Stomach smooth muscle (tissue), 2 donors: ENCODE measurements around the gene AQR.

Source experiments
- H3K27ac ChIP-seq: one replicate; pipeline ENCODE4 v1.7.0; 2013; ENCODE audit warnings: mild to moderate bottlenecking, low read length, inconsistent platforms
- H3K27me3 ChIP-seq, 2 donors: one replicate each; pipeline ENCODE4 v1.7.0; 2013; ENCODE audit warnings: low read length in 2 of 2; ENCODE audit not compliant: insufficient read depth in 2 of 2, control insufficient read depth in 1 of 2
- H3K36me3 ChIP-seq, 2 donors: one replicate each; pipeline ENCODE4 v1.7.0; 2013; ENCODE audit warnings: low read length in 2 of 2; ENCODE audit not compliant: control insufficient read depth in 2 of 2, insufficient read depth in 2 of 2
- H3K4me1 ChIP-seq: one replicate; pipeline ENCODE4 v1.7.0; 2013; ENCODE audit warnings: low read length; ENCODE audit not compliant: control insufficient read depth, insufficient read depth
- H3K4me3 ChIP-seq, 2 donors: one replicate each; pipeline ENCODE4 v1.7.0; 2013; ENCODE audit warnings: low read length in 2 of 2
- H3K9ac ChIP-seq, 2 donors: one replicate each; pipeline ENCODE4 v1.7.0; 2013; ENCODE audit warnings: low read length in 2 of 2, mild to moderate bottlenecking in 1 of 2
- H3K9me3 ChIP-seq, 2 donors: one replicate each; pipeline ENCODE4 v1.7.0; 2013; ENCODE audit warnings: low read length in 2 of 2; ENCODE audit not compliant: control insufficient read depth in 2 of 2
- donor health status: healthy.
- donor health status: Pancreatic carcinoma.

AQR gene

GRCh38 chr15:34804113-34804512 lies 165.4 kb downstream of the AQR start:
- H3K4me3 ChIP-seq = no peak overlapping the region
- H3K27ac ChIP-seq = no peak overlapping the region

DNA sequence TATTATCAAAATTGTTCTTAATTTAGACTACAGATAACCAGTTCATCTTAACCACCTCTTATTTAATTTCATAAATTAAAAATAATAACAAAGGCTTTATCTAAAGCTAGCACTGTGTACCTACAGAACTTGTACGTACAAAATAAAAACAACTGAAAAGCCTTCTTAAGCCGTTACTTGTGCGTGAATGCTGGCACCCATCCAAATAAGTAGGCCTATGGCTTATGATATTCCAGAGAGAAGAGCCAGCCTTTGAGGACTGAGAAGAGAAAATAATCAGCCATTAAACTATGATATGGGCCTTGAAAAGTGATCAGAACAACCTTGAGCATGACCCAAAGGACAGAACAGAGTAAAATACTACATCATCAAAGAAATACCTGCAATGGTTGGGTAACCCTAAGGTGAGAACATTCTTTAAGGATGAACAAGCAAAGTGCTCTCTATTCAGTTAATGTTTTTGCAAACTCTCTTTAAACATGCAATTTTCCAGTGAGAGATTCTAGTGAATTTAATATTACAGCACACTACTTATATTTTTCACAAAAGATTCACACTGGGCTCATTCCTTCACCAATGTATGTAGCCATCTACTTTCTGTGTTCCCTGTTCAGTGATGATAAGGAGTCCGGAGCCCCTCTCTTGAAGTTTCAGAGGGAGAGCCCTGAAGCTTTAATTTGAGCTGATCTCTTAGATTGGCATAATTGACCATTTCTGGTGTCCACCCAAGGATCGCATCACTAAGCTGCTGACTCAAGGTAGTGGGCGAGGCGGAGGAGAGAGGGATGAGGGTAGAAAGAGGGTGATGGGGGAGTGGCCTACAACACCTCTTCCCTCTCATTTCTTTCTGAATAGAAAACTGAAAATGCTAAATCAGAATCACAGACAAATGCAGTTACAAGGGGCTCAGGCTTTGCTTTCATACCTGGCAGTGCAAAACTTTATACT lies 166.5 kb downstream of the AQR start:
- no peaks in the 10 kb centered on the region for H3K36me3 ChIP-seq
- no peaks in the 10 kb centered on the region for H3K9me3 ChIP-seq
- H3K4me3 ChIP-seq = no peak overlapping the region
- no peak overlapping the region for H3K27ac ChIP-seq
- H3K9ac ChIP-seq = no peak overlapping the region
- H3K27me3 ChIP-seq = no peaks in the 10 kb centered on the region
- H3K4me1 ChIP-seq = peaks cover 10% of the 10 kb centered on the region

More at GRCh38 chr15:34804113-34804512, 165.4 kb downstream of the AQR start:
- no peaks in the 10 kb centered on the region for H3K9me3 ChIP-seq
- H3K36me3 ChIP-seq = no peaks in the 10 kb centered on the region
- H3K27me3 ChIP-seq = no peaks in the 10 kb centered on the region
- no peak overlapping the region for H3K9ac ChIP-seq
- H3K4me1 ChIP-seq = peaks cover 5% of the 10 kb centered on the region

GRCh38 chr15:34802371-34802770 lies 167.2 kb downstream of the AQR start:
- Histone ChIP-seq H3K4me3 (no peak overlapping the region), H3K9ac (no peak overlapping the region), H3K27me3 (no peaks in the 10 kb centered on the region), H3K9me3 (no peaks in the 10 kb centered on the region), H3K4me1 (peaks cover 10% of the 10 kb centered on the region), H3K27ac (no peak overlapping the region), H3K36me3 (no peaks in the 10 kb centered on the region)
